ENCODE measurements around the gene ZEB1. TPM values are rescaled to one million over a fixed set of nuclear protein-coding genes. Genes with fewer than 3 reads are reported as not detected.

ZEB1 gene
- total and polyA plus RNA-seq, 9 of the 15 experiments (the other 6 are each of a cell fraction or from before 2014, with no cell fraction given) = 2.1 to 8.4 (median 4.9) TPM

DNA sequence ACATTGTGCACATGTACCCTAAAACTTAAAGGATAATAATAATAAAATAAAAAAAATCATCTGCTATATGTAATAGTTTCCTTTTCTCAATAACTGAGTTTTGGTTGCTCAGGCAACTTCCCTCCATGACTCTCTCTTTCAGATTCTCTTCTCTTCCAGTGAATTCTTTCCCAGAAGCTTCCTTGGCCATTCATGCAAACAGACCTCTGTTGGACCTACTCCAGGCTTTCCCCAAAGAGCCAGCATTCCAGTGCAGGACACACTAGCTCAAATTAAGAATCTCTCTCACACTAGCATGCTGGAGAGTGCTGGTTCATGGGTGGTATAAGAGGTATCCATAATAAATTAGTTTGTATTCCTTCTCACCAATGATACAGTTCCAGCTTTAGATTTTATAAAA lies 31.0 kb upstream of the ZEB1 start:
- TF ChIP-seq NFXL1 (CRISPR knock-in tag; IDR thresholded peaks at IDR 0.05) (no peak), PRPF4 (IDR thresholded peaks at IDR 0.05; ENCODE audit: insufficient read depth, low read depth, low read length, poor library complexity, severe bottlenecking) (no peak), ZNF76 (CRISPR knock-in tag; IDR thresholded peaks at IDR 0.05; ENCODE audit: borderline replicate concordance) (no peak)
- TF ChIP-seq, protein P1, sequence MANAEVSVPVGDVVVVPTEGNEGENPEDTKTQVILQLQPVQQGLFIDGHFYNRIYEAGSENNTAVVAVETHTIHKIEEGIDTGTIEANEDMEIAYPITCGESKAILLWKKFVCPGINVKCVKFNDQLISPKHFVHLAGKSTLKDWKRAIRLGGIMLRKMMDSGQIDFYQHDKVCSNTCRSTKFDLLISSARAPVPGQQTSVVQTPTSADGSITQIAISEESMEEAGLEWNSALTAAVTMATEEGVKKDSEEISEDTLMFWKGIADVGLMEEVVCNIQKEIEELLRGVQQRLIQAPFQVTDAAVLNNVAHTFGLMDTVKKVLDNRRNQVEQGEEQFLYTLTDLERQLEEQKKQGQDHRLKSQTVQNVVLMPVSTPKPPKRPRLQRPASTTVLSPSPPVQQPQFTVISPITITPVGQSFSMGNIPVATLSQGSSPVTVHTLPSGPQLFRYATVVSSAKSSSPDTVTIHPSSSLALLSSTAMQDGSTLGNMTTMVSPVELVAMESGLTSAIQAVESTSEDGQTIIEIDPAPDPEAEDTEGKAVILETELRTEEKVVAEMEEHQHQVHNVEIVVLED (CRISPR knock-in tag; IDR thresholded peaks at IDR 0.05) = no peak

DNA sequence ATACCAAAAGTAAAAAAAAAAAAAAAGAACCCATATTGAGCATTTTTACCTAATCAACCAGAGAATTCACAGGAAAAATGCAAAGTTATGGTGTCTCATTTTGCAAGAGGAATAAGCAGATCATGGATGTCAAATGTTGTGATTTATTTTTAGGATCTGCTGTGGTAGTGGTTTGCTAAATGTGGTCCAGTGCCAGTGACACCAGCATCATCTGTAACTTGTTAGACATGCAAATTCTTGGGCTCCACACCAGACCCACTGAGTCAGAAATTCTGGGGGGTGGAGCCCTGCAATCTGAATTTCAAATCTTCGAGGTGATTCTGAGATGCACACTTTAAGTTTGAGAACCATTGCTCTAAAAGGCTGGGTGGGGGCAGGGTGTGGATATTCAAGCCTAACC lies 30.1 kb upstream of the ZEB1 start:
- Histone ChIP-seq H3K27me3 (ENCODE audit: control insufficient read depth in 2 of 2, insufficient read depth in 2 of 2, low read length in 2 of 2) (no peaks in the 10 kb centered on the region), H3K27ac (ENCODE audit: extremely low read depth, low read depth, low read length) (no peak overlapping the region), H2AFZ (ENCODE audit: low read depth, low read length) (no peak overlapping the region), H3K36me3 (ENCODE audit: control insufficient read depth, insufficient read depth, low read length) (no peaks in the 10 kb centered on the region), H3K9me3 (replicated peaks; ENCODE audit: control insufficient read depth, insufficient read depth, low read depth, low read length) (no peaks in the 10 kb centered on the region), H3K4me2 (ENCODE audit: insufficient read depth, low read length) (no peak overlapping the region), H3K9me1 (ENCODE audit: control insufficient read depth, insufficient read depth, low read length) (no peaks in the 10 kb centered on the region), H4K20me1 (replicated peaks; ENCODE audit: control insufficient read depth, insufficient read depth, low read length) (no peaks in the 10 kb centered on the region), H3K9ac (ENCODE audit: insufficient read depth in 1 of 2, low read depth in 2 of 2, low read length in 2 of 2) (no peak overlapping the region), H3K79me2 (ENCODE audit: control insufficient read depth, insufficient read depth, low read length) (no peaks in the 10 kb centered on the region), H3K4me3 (no peak overlapping the region), H3K4me1 (replicated peaks in 1 of 2; ENCODE audit: control insufficient read depth in 2 of 2, insufficient read depth in 2 of 2, low read length in 2 of 2) (no peaks in the 10 kb centered on the region)
- POLR2A ChIA-PET = no interaction called here
- no TSS peak for BruUV-seq (replicated peaks)
- FAIRE-seq (no peak), ATAC-seq (no peak), DNase-seq (ENCODE audit: extremely low read depth in 1 of 4, low spot score in 3 of 4) (no peak)
- intact Hi-C loops (cut with micrococcal nuclease) = no loop called here
- CTCF ChIA-PET (ENCODE audit: low intra/inter-chr PET ratio) = no interaction called here
- WGBS (ENCODE audit: insufficient coverage, low coverage, missing lambda C conversion rate) = 0% methylated on average over 1 of the region's 1 CpG
- in situ Hi-C loops (cut with MboI) = no loop called here
- TF ChIP-seq NFXL1 (CRISPR knock-in tag; IDR thresholded peaks at IDR 0.05) (no peak), CHD2 (IDR thresholded peaks at IDR 0.05; ENCODE audit: low read depth, low read length) (no peak), HDGF (IDR thresholded peaks at IDR 0.05) (no peak), STAT5A (IDR thresholded peaks at IDR 0.05; ENCODE audit: borderline replicate concordance, low read length) (no peak), DACH1 (IDR thresholded peaks at IDR 0.05; ENCODE audit: partially characterized antibody) (no peak), POLR2A (conservative IDR thresholded peaks at IDR 0.05) (no peak), SNIP1 (IDR thresholded peaks at IDR 0.05; ENCODE audit: low read depth) (no peak), ZNF586 (CRISPR knock-in tag; conservative IDR thresholded peaks at IDR 0.05) (no peak), ADNP (tag; IDR thresholded peaks at IDR 0.05) (no peak), RHOXF2B (CRISPR knock-in tag; conservative IDR thresholded peaks at IDR 0.05) (no peak), FOXJ2 (tag; IDR thresholded peaks at IDR 0.05) (no peak), MBD2 (IDR thresholded peaks at IDR 0.05; ENCODE audit: borderline replicate concordance, low read depth) (no peak), ZBTB7A (IDR thresholded peaks at IDR 0.05; ENCODE audit: borderline replicate concordance, control insufficient read depth, low read depth, low read length) (no peak), XRCC3 (IDR thresholded peaks at IDR 0.05) (no peak), MCM5 (IDR thresholded peaks at IDR 0.05; ENCODE audit: low read depth) (no peak)

More for the DNA sequence above, 31.0 kb upstream of the ZEB1 start:
- in situ Hi-C loops (cut with MboI) (no loop called here), intact Hi-C loops (cut with micrococcal nuclease) (no loop called here)
- Histone ChIP-seq H3K4me3 (no peak overlapping the region), H3K27me3 (ENCODE audit: control insufficient read depth in 2 of 2, insufficient read depth in 2 of 2, low read length in 2 of 2) (no peaks in the 10 kb centered on the region), H3K79me2 (ENCODE audit: control insufficient read depth, insufficient read depth, low read length) (no peaks in the 10 kb centered on the region), H3K4me2 (ENCODE audit: insufficient read depth, low read length) (no peak overlapping the region), H2AFZ (ENCODE audit: low read depth, low read length) (no peak overlapping the region), H3K27ac (ENCODE audit: extremely low read depth, low read depth, low read length) (no peak overlapping the region), H3K4me1 (replicated peaks in 1 of 2; ENCODE audit: control insufficient read depth in 2 of 2, insufficient read depth in 2 of 2, low read length in 2 of 2) (no peaks in the 10 kb centered on the region), H4K20me1 (replicated peaks; ENCODE audit: control insufficient read depth, insufficient read depth, low read length) (no peaks in the 10 kb centered on the region), H3K36me3 (ENCODE audit: control insufficient read depth, insufficient read depth, low read length) (no peaks in the 10 kb centered on the region), H3K9me3 (replicated peaks; ENCODE audit: control insufficient read depth, insufficient read depth, low read depth, low read length) (no peaks in the 10 kb centered on the region), H3K9me1 (ENCODE audit: control insufficient read depth, insufficient read depth, low read length) (no peaks in the 10 kb centered on the region), H3K9ac (ENCODE audit: insufficient read depth in 1 of 2, low read depth in 2 of 2, low read length in 2 of 2) (no peak overlapping the region)
- ChIA-PET CTCF (ENCODE audit: low intra/inter-chr PET ratio) (no interaction called here), POLR2A (no interaction called here)
- FAIRE-seq (no peak), DNase-seq (ENCODE audit: extremely low read depth in 1 of 4, low spot score in 3 of 4) (no peak), ATAC-seq (no peak)
- BruUV-seq (replicated peaks) = no TSS peak
